HEK293T (cell line): Measurements from ENCODE around the gene RSPH3.

Source experiments
- ARNT ChIP-seq: fragments of 450-650 bp; IDR thresholded peaks from 2 replicates; pipeline ENCODE4 v1.6.1; 2017; ENCODE audit warnings: mild to moderate bottlenecking
- BHLHE40 ChIP-seq: fragments of 450-650 bp; IDR thresholded peaks from 2 replicates; pipeline ENCODE4 v1.6.1; 2016; ENCODE audit warnings: mild to moderate bottlenecking, moderate library complexity, borderline replicate concordance
- FOXM1 ChIP-seq: fragments of 450-650 bp; IDR thresholded peaks from 2 replicates; pipeline ENCODE4 v1.6.1; 2017; ENCODE audit warnings: mild to moderate bottlenecking, borderline replicate concordance
- HDGF ChIP-seq: fragments of 450-650 bp; IDR thresholded peaks from 2 replicates; pipeline ENCODE4 v1.6.1; 2017; ENCODE audit warnings: antibody characterized with exemption, borderline replicate concordance
- NFRKB ChIP-seq: fragments of 450-650 bp; IDR thresholded peaks from 2 replicates; pipeline ENCODE4 v1.6.1; 2016; ENCODE audit warnings: mild to moderate bottlenecking, moderate library complexity
- PKNOX1 ChIP-seq: fragments of 450-650 bp; IDR thresholded peaks from 2 replicates; pipeline ENCODE4 v1.6.1; 2016
- SP1 ChIP-seq: fragments of 450-650 bp; IDR thresholded peaks from 2 replicates; pipeline ENCODE4 v1.6.1; 2017
- ZNF384 ChIP-seq: fragments of 450-650 bp; IDR thresholded peaks from 2 replicates; pipeline ENCODE4 v1.6.1; 2016

- TF ChIP-seq HDGF = no peak
- TF ChIP-seq NFRKB = no peak
- TF ChIP-seq PKNOX1 = no peak
- TF ChIP-seq FOXM1 = no peak
- TF ChIP-seq SP1 = no peak
- TF ChIP-seq BHLHE40 = no peak
- TF ChIP-seq ARNT = no peak
- no peak for TF ChIP-seq ZNF384
These were observed 11.5 kb downstream of the RSPH3 start for GRCh38 chr6:158988477-158988876.
